Hepatocyte (in vitro differentiated cells): ENCODE results near the gene ZNF780A.

Source experiments
- CTCF ChIP-seq: fragments of 200-600 bp; sonication (generic); IDR thresholded peaks from 2 replicates; pipeline ENCODE4 v1.5.1; 2016; ENCODE audit warnings: antibody characterized with exemption, mild to moderate bottlenecking; ENCODE audit not compliant: poor library complexity
- EZH2 ChIP-seq: fragments of 200-600 bp; sonication (generic); IDR thresholded peaks from 2 replicates; pipeline ENCODE4 v1.6.1; 2016; ENCODE audit warnings: antibody characterized with exemption, mild to moderate bottlenecking, borderline replicate concordance
- EZH2phosphoT487 ChIP-seq: fragments of 200-600 bp; sonication (generic); IDR thresholded peaks from one replicate; pipeline ENCODE4 v1.6.1; 2018; ENCODE audit warnings: antibody characterized with exemption, mild to moderate bottlenecking, low read depth, moderate library complexity; ENCODE audit not compliant: unreplicated experiment, severe bottlenecking

GRCh38 chr19:40054632-40055031, 36.1 kb downstream of the ZNF780A start:
- TF ChIP-seq CTCF, result no peak
- no peak for TF ChIP-seq EZH2phosphoT487
- no peak for TF ChIP-seq EZH2
